HL-60/S4 (cell line): ENCODE data around the gene STRN3.
"Not testable (repeated sequence)": the region's sequence is repeated elsewhere in the genome, so short reads cannot be mapped to it uniquely, and the experiment has no call there.

Source experiments
- in situ Hi-C: fragments of 300-500 bp; cut with MboI; formaldehyde crosslinking; loops from 2 replicates; pipeline ENCODE4 v1.14.3; 2022; ENCODE audit warnings: low sequenced_read_pairs

STRN3 gene

DNA sequence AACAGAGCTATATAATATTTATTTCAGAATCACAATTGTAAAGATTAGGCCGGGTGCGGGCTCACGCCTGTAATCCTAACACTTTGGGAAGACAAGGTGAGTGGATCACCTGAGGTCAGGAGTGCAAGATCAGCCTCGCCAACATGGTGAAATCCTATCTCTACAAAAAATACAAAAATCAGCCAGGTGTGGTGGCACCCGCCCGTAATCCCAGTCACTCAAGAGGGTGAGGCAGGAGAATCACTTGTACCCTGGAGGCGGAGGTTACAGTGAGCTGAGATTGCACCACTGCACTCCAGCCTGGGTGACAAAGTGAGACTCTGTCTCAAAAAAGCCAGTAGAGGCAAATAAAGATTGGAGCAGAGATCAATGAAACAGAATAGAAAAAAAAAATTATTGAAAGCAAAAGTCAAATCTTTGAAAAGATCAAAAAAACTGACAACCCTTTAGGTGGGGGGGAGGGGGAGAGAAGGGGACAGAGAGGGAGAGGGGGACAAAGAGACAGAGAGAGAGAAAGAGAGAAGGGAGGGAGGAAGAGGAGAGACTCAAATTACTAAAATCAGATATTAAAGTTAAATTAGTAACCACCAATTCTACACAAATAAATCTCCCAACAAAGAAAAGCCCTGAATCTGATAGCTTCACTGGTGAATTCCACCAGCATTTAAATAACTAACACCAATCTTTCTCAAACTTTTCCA is 53.1 kb downstream of the STRN3 start:
- in situ Hi-C loops: no loop called here

DNA sequence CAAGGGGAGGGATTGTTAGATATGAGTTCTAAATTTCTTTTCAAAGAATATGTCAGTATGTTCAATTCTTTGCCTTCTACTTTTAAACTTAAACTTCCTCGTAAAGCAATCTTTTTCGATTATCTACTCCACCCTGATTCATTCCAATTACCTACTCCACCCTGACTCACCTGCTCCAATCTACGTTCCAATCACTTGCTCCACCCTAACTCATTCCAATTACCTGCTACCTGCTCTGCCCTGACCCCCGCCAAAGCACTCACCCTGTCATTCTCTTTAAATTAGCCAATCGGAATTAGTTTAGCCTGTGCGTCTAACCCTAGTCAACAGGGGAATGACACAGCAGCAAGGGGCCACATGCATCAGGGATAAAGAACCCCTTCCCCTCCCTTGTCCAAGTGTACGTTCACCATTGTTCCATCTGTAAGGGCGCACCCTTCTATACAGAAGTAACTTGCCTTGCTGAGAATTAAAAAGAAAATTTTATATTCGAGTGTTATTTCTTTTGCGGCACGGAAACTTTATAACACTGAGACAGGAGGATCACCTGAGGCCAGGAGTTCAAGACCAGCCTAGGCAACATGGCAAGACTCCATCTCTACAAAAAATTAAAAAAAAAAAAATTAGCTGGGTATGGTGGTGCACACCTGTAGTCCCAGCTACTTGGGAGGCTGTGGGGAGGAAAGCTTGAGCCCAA is 54.0 kb downstream of the STRN3 start:
- in situ Hi-C loops: not testable (repeated sequence)

DNA sequence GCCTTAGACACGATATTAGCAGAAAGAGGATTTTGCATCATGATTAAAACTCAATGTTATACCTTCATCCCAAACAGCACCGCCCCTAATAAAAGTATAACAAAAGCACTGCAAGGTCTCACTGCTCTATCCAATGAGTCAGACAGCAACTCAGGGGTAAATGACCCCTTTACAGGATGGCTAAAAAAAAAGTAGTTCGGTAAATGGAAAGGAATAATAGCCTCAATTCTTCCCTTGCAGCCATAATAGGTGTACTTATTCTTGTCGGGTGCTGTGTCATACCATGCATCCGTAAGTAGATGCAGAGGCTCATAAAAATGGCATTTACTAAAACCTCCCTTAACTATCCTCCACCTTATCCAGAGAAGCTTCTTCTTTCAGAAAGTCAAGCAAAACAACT is 54.6 kb downstream of the STRN3 start:
- in situ Hi-C loops: no loop called here

DNA sequence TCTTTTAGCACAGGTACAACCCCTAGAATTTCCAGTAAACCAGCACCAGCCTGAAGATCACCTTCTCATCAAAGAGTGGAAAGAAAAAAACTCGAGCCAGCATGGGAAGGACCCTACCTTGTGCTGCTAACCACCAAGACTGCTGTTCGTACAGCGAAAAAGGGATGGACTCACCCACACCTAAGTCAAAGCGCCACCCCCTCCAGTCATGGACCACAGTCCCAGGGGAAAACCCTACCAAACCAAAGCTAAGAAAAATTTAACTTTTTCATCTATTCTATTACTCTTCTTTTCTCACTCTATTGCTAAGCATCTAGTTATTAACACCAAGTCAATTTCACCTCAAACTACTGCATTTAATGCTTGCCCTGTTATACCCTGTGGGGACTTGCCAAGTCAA is 56.4 kb downstream of the STRN3 start:
- in situ Hi-C loops: not testable (repeated sequence)

DNA sequence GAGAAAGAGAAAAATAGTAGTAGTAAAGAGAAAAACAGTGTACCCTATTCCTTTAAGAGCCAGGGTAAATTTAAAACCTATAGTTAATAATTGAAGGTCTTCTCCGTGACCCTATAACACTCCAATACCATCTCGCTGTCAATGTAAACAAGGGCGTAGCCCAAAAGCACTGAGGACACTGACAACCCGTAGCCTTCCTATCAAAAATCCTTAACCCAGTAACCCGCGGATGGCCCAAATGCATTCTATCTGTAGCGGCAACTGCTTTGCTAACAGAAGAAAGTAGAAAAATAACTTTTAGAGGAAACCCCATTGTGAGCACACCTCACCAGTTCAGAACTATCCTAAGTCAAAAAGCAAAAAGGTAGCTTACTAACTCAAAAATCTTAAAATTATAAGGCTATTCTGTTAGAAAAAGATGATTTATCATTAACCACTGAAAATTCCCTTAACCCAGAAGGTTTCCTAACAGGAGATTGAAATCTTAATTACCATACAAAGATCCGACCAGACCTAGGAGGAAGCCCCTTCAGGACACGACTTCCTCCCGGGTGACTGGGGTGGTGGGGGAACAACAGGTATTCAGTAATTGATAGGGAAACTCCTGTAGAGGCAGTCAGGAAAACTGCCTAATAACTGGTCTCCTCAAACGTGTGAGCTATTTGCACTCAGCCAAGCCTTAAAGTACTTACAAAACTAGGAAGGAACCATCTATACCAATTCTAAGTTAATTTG is 58.6 kb downstream of the STRN3 start:
- in situ Hi-C loops: not testable (repeated sequence)

DNA sequence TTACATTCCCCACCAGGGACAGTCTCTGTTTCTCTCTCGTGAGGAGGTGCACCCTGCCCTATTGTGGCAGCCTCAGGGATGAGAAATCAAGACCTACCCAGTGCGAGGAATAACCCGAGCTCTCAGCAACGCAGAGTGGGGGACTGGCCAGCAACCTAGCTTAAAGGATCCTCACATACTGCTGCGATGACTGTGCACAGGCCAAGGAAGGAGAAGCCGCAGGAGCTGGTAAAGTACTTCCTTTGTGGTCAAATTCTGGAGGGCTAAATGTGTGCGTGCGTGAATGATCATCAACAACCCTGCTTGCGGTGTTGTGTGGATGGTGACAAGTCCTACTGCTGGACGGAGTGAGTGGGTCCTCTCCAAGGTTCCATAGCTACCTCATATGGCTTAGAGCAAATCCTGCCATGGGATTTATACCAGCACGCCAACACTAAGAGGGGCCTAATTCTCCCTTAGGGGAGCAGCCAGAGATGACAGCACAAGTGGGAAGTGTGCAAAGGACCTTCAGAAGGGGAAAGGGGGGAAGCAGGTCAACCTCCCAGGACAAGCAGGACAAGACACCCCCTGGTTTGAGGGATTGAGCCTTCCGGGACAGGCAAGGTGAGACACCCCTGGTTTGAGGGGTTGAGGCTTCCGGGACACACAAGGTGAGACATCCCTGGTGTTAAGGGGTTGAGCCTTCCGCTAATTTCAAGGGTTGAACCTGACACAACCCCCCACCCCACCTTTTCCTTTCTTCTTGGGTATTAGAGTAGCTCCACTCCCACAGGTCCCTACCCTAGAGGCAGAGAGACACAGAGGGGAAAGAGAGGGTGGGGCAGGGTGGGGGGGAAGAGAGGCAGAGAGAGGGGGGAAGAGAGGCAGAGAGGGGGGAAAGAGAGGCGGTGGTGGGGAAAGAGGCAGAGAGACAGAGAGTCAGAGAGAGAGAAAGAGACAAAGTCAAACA is 59.5 kb downstream of the STRN3 start:
- in situ Hi-C loops: no loop called here

DNA sequence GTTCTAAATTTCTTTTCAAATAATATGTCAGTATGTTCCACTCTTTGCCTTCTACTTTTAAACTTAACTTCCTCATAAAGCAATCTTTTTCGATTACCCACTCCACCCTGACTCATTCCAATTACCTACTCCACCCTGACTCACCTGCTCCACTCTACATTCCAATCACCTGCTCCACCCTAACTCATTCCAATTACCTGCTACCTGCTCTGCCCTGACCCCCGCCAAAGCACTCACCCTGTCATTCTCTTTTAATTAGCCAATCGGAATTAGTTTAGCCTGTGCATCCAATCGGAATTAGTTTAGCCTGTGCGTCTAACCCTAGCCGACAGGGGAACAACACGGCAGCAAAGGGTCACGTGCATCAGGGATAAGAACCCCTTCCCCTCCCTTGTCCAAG is 60.3 kb downstream of the STRN3 start:
- in situ Hi-C loops: not testable (repeated sequence)

- in situ Hi-C loops: not testable (repeated sequence)
These were observed 63.6 kb downstream of the STRN3 start for GRCh38 chr14:30962537-30962936.

DNA sequence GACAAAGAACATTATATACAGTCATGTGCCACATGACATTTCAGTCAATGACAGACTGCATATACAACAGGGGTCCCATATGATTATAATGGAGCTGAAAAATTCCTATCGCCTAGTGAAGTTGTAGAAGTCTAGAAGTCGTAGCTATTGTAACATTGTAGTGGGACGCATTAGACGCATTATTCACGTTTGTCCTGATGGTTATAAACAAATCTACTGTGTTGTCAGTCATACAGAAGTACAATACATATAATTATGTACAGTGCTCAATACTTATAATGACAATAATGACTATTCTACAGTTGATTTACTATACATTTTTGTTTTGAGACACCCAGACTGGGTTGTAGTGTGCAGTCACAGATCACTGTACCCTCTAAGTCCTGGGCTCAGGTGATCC is 64.8 kb downstream of the STRN3 start:
- in situ Hi-C loops: no loop called here

- in situ Hi-C loops: no loop called here
These were observed 66.0 kb downstream of the STRN3 start for GRCh38 chr14:30960216-30960615.

- in situ Hi-C loops: no loop called here
These were observed 67.4 kb downstream of the STRN3 start for GRCh38 chr14:30958555-30959407.

DNA sequence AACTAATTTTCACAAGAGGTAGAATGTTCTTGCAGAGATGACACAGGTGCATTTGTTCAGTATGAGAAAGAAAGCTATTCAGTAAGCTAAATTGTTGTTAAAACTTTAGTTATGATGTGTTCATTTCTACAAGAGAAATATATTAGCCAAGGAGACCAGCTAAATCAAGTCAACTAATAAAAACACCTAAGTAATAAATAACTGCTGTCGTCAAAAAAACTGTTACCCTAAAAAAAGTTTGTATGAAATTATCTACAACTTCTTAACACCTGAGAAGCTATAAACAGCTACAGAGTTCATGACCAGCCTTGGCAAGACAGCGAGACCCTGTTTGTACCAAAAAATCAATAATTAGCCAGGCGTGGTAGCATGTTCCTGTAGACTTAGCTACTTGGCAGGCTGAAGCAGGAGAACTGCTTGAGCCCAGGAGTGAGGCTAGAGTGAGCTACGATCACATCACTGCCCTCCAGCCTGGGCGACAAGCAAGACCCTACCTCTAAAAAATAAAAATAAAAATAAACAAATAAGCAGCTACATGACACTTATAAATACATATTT is 68.3 kb downstream of the STRN3 start:
- in situ Hi-C loops: no loop called here

- in situ Hi-C loops: no loop called here
These were observed 76.5 kb downstream of the STRN3 start for GRCh38 chr14:30949651-30950050.

DNA sequence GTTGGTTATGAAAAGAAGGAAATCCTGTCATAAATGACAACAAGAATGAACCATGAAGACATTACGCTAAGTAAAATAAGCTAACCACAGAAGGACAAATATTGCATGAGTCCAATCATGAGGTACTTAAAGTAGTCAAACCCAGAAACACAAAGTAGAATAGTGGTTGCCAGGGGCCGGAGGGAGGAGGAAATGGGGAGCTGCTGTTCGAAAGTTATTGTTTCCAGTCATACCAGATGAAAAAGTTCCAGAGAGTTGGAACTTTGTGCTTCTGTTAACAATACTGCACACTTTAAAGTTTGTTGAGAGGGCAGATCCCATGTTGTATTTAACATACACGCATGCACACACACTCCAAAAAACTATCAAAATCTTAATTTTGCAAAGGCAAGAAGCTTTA is 82.5 kb downstream of the STRN3 start:
- in situ Hi-C loops: no loop called here

GRCh38 chr14:30940886-30941285 is 85.3 kb downstream of the STRN3 start:
- in situ Hi-C loops: no loop called here

GRCh38 chr14:30938617-30939016 is 87.6 kb downstream of the STRN3 start:
- in situ Hi-C loops: no loop called here

DNA sequence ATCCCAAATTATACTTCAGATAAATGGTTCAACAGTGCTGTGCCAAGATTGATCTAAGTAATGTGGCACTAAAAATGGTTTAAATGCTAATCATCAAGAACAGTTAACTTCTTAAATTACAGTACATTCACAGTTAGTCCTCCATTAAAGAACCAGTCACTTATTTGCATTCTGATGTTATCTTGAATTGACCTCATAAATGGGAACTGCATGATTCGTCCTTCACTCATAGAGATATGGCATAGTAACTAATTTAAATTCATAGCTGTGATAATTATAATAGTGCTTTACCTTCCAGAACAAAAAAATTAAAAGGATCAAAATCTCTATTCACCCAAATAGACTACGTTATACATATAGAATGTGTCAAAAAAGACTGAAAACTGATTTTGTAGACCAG is 90.7 kb downstream of the STRN3 start:
- in situ Hi-C loops: no loop called here

GRCh38 chr14:30933937-30934336 is 92.2 kb downstream of the STRN3 start:
- in situ Hi-C loops: not testable (repeated sequence)

GRCh38 chr14:30928462-30928861 is 97.7 kb downstream of the STRN3 start:
- in situ Hi-C loops: no loop called here

DNA sequence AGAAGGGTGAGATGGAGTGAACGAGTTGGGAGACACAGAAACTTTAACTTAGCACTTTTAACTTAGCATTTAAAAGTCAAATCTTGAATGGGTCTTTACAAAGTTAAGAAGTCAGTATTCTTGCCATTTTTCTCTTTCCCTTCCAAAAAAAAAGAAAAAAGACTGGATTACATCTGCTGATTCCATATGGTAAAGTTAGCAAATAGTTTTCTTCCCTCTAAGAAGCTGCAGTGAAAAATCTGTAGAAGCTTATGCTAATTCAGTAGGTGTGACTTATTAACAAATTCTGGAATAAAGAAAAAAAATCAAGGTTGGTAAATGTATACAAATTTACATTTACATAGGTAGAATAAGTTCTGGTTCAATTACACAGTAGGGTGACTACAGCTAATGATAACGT is 100.9 kb downstream of the STRN3 start:
- in situ Hi-C loops: no loop called here
